PFSK-1 (cell line): ENCODE measurements around the gene PDE2A.

ENCODE experiments used
- FOXP2 ChIP-seq: optimal IDR thresholded peaks from 2 replicates; pipeline ENCODE3; 2011; ENCODE audit warnings: borderline replicate concordance, control low read depth, inconsistent platforms; ENCODE audit not compliant: insufficient read depth; ENCODE audit errors: extremely low read length, extremely low read depth
- POLR2AphosphoS5 ChIP-seq: IDR thresholded peaks from 2 replicates; pipeline ENCODE4 v1.6.1; 2012; ENCODE audit warnings: low read depth, mild to moderate bottlenecking, control low read depth, low read length, moderate library complexity
- SIN3A ChIP-seq: IDR thresholded peaks from 2 replicates; pipeline ENCODE4 v1.6.1; 2012; ENCODE audit warnings: mild to moderate bottlenecking, low read length, moderate library complexity, borderline replicate concordance; ENCODE audit not compliant: insufficient read depth
- TAF1 ChIP-seq: IDR thresholded peaks from 2 replicates; pipeline ENCODE4 v1.6.1; 2012; ENCODE audit warnings: low read length, control low read depth, borderline replicate concordance; ENCODE audit not compliant: insufficient read depth
- TF ChIP-seq, protein P1 (sequence below), 2 experiments: IDR thresholded peaks; 2 replicates each; pipeline versions ENCODE4 v1.6.1 to v1.8.0; 2011 to 2012; ENCODE audit warnings: low read depth in 2 of 2, low read length in 2 of 2, control low read depth in 1 of 2, inconsistent platforms in 1 of 2, mild to moderate bottlenecking in 1 of 2, moderate library complexity in 1 of 2; ENCODE audit not compliant: insufficient read depth in 1 of 2

PDE2A gene

DNA sequence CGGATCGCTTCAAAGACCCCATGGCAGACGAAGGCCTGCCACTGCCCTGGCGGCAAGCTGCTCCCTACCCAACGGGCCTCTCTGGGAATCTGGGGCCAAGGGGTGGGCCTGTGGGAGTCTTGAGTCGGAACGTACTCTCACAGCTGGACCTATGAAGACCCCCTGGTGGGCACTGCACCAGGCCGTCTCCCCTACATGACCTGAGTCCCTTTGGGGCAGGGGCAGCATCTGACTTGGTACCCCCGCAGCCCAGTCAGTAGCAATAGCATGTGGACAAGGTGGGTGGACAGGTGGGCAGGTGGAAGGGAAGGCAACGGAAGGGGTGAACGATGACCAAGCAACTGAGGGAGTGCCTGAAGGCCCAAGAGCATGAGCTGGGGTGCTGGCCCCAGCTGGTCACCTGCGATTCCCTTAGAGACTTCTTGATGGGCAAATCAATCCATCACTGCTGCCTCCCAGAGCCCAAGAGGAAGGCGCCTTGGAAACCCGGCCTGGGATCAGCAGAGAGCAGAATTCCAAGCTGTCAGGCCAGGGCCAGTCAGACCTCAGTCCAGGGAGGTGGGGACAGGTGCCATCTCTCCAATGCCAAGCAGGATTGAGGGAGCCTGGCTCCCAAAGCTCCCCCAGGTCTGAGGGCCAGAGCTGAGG is 42.7 kb upstream of the PDE2A start:
- no peak for TF ChIP-seq FOXP2
- no peak for TF ChIP-seq TAF1
- no peak for TF ChIP-seq POLR2AphosphoS5
- TF ChIP-seq, protein P1, sequence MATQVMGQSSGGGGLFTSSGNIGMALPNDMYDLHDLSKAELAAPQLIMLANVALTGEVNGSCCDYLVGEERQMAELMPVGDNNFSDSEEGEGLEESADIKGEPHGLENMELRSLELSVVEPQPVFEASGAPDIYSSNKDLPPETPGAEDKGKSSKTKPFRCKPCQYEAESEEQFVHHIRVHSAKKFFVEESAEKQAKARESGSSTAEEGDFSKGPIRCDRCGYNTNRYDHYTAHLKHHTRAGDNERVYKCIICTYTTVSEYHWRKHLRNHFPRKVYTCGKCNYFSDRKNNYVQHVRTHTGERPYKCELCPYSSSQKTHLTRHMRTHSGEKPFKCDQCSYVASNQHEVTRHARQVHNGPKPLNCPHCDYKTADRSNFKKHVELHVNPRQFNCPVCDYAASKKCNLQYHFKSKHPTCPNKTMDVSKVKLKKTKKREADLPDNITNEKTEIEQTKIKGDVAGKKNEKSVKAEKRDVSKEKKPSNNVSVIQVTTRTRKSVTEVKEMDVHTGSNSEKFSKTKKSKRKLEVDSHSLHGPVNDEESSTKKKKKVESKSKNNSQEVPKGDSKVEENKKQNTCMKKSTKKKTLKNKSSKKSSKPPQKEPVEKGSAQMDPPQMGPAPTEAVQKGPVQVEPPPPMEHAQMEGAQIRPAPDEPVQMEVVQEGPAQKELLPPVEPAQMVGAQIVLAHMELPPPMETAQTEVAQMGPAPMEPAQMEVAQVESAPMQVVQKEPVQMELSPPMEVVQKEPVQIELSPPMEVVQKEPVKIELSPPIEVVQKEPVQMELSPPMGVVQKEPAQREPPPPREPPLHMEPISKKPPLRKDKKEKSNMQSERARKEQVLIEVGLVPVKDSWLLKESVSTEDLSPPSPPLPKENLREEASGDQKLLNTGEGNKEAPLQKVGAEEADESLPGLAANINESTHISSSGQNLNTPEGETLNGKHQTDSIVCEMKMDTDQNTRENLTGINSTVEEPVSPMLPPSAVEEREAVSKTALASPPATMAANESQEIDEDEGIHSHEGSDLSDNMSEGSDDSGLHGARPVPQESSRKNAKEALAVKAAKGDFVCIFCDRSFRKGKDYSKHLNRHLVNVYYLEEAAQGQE (IDR thresholded peaks at IDR 0.05; ENCODE audit: insufficient read depth in 1 of 2, low read depth in 2 of 2, low read length in 2 of 2) = no peak
- no peak for TF ChIP-seq SIN3A

DNA sequence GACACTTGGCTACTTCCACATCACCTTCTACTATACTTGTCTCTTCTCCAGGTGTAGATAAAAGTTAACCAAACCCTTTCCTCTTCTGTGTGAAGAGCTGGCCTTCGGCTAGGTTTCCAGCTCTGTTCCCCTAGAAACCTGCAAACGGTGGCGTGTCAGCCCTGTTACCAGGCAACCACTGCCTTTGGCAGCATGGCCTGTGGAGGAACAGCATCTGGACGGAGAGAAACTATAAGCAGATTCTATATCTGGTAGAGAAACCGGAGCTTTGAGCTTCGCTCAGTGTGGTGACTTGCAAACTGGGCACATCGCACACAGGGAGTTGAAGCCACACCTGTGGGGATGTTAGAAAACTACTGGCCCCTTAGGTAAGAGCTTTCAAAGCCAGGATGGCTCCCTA is 42.1 kb upstream of the PDE2A start:
- no peak for TF ChIP-seq FOXP2
- TF ChIP-seq TAF1 = no peak
- TF ChIP-seq, protein P1 (IDR thresholded peaks at IDR 0.05; ENCODE audit: insufficient read depth in 1 of 2, low read depth in 2 of 2, low read length in 2 of 2) = no peak
- no peak for TF ChIP-seq SIN3A
- TF ChIP-seq POLR2AphosphoS5 = no peak

DNA sequence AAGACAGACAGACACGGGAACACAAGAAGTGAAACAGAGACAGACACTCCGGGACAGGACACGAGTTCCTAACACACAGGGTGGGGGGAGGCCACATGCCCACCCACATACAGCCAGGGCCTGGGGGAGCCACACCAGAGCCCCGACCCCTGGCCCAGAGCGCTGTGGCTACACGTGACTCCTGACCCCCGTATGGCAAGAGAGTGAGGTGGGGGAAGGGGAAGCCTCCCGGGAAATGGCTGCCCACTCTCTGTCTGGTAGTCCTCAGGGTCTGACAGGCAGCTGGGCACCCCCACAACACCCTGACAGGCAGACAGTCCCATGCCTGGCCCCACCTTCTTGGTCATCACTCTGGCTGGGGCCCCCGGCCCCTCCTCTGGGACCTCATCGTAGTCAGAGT is 38.6 kb upstream of the PDE2A start:
- no peak for TF ChIP-seq SIN3A
- TF ChIP-seq POLR2AphosphoS5 = no peak
- TF ChIP-seq, protein P1 (IDR thresholded peaks at IDR 0.05; ENCODE audit: insufficient read depth in 1 of 2, low read depth in 2 of 2, low read length in 2 of 2) = no peak
- no peak for TF ChIP-seq FOXP2

GRCh38 chr11:72712168-72712751 is 38.0 kb upstream of the PDE2A start:
- no peak for TF ChIP-seq FOXP2
- no peak for TF ChIP-seq TAF1

GRCh38 chr11:72711141-72711540 is 36.9 kb upstream of the PDE2A start:
- TF ChIP-seq FOXP2 (no peak), TAF1 (no peak), SIN3A (no peak), POLR2AphosphoS5 (no peak)
- TF ChIP-seq, protein P1 (IDR thresholded peaks at IDR 0.05; ENCODE audit: insufficient read depth in 1 of 2, low read depth in 2 of 2, low read length in 2 of 2) = no peak
